ENCODE measurements around the gene BID.

Gene BID

DNA sequence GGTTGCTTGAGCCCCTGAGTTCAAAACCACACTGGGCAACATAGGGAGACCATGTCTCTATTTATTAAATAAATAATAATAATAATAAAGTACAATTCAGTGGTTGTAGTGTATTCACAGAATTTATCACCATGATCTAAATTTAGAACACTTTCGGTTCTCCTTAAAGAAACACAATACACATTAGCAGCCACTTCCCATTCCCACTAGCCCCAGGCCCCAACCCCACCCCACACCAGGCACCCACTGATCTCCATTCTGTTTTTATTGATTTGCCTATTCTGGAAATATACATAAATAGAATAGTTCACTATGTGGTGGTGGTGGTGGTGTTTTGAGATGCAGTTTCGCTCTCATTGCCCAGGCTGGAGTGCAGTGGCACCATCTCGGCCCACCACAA is 90.0 kb downstream of the BID start:
- TF ChIP-seq, protein P1, sequence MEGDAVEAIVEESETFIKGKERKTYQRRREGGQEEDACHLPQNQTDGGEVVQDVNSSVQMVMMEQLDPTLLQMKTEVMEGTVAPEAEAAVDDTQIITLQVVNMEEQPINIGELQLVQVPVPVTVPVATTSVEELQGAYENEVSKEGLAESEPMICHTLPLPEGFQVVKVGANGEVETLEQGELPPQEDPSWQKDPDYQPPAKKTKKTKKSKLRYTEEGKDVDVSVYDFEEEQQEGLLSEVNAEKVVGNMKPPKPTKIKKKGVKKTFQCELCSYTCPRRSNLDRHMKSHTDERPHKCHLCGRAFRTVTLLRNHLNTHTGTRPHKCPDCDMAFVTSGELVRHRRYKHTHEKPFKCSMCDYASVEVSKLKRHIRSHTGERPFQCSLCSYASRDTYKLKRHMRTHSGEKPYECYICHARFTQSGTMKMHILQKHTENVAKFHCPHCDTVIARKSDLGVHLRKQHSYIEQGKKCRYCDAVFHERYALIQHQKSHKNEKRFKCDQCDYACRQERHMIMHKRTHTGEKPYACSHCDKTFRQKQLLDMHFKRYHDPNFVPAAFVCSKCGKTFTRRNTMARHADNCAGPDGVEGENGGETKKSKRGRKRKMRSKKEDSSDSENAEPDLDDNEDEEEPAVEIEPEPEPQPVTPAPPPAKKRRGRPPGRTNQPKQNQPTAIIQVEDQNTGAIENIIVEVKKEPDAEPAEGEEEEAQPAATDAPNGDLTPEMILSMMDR (IDR thresholded peaks at IDR 0.05): no peak
